ENCODE measurements around the gene CLDN25.

- TF ChIP-seq EZH2 (IDR thresholded peaks at IDR 0.05; ENCODE audit: insufficient read depth, poor library complexity, severe bottlenecking) (no peak), EZH2phosphoT487 (IDR thresholded peaks at IDR 0.05; ENCODE audit: insufficient read depth, low read depth) (no peak)
Measured at GRCh38 chr11:113828191-113828590, 48.6 kb downstream of the CLDN25 start.
